AG09319 (cell line): ENCODE measurements around the gene EPSTI1.
"Not testable (repeated sequence)": the region's sequence is repeated elsewhere in the genome, so short reads cannot be mapped to it uniquely, and the experiment has no call there.

Source experiments
- DNase-seq: peaks from one replicate; pipeline ENCODE4 v3.0.0-alpha.2; 2010; ENCODE audit warnings: low read depth; ENCODE audit errors: extremely low read depth
- CTCF ChIP-seq: IDR thresholded peaks from 2 replicates; pipeline ENCODE4 v1.5.1; 2011; ENCODE audit warnings: low read depth, mild to moderate bottlenecking, inconsistent platforms, low read length, moderate library complexity

EPSTI1 gene

GRCh38 chr13:42865768-42866102 lies 126.3 kb downstream of the EPSTI1 start:
- TF ChIP-seq CTCF, result no peak

GRCh38 chr13:42864952-42865767 lies 126.9 kb downstream of the EPSTI1 start:
- DNase-seq, result no peak
- TF ChIP-seq CTCF, result no peak

More at GRCh38 chr13:42865768-42866102, 126.3 kb downstream of the EPSTI1 start:
- no peak for DNase-seq

- not testable (repeated sequence) for DNase-seq
Measured at GRCh38 chr13:42862370-42862769, 129.7 kb downstream of the EPSTI1 start.

- no peak for DNase-seq
- TF ChIP-seq CTCF, result no peak
Measured at GRCh38 chr13:42860485-42860884, 131.6 kb downstream of the EPSTI1 start.

- no peak for DNase-seq
- no peak for TF ChIP-seq CTCF
Measured at GRCh38 chr13:42859760-42860159, 132.3 kb downstream of the EPSTI1 start.

GRCh38 chr13:42855410-42855809 lies 136.6 kb downstream of the EPSTI1 start:
- no peak for DNase-seq
- no peak for TF ChIP-seq CTCF

GRCh38 chr13:42852136-42852535 lies 139.9 kb downstream of the EPSTI1 start:
- no peak for DNase-seq
- no peak for TF ChIP-seq CTCF

- DNase-seq, result no peak
- no peak for TF ChIP-seq CTCF
Measured at GRCh38 chr13:42849200-42849599, 142.8 kb downstream of the EPSTI1 start.
